Esophagus (tissue), 2 donors: Measurements from ENCODE around the gene CSNK1E. TPM values are rescaled to one million over a fixed set of nuclear protein-coding genes. Genes with fewer than 3 reads are reported as not detected.

ENCODE experiments used
- H3K27ac ChIP-seq, 2 donors: one replicate each; pipeline ENCODE4 v1.5.1; 2013; ENCODE audit warnings: low read depth in 2 of 2, mild to moderate bottlenecking in 2 of 2, inconsistent platforms in 1 of 2, low read length in 1 of 2, moderate library complexity in 1 of 2
- H3K27me3 ChIP-seq, 2 donors: one replicate each; pipeline ENCODE4 v1.6.1; 2013; ENCODE audit warnings: low read length in 2 of 2, control low read depth in 1 of 2, mild to moderate bottlenecking in 1 of 2; ENCODE audit not compliant: insufficient read depth in 2 of 2, control insufficient read depth in 1 of 2
- H3K36me3 ChIP-seq, 2 donors: one replicate each; pipeline ENCODE4 v1.6.1; 2013; ENCODE audit warnings: low read length in 1 of 2; ENCODE audit not compliant: control insufficient read depth in 2 of 2, insufficient read depth in 2 of 2
- H3K4me1 ChIP-seq, 2 donors: one replicate each; pipeline ENCODE4 v1.6.1; 2013; ENCODE audit warnings: low read length in 1 of 2; ENCODE audit not compliant: control insufficient read depth in 2 of 2, insufficient read depth in 2 of 2
- H3K4me3 ChIP-seq, 2 donors: one replicate each; pipeline ENCODE4 v1.5.1; 2013; ENCODE audit warnings: low read length in 2 of 2, mild to moderate bottlenecking in 2 of 2, low read depth in 1 of 2, moderate library complexity in 1 of 2
- H3K9me3 ChIP-seq, 2 donors: one replicate each; pipeline ENCODE4 v1.6.1; 2013; ENCODE audit warnings: mild to moderate bottlenecking in 2 of 2, low read depth in 1 of 2, low read length in 1 of 2, moderate library complexity in 1 of 2; ENCODE audit not compliant: control insufficient read depth in 2 of 2, insufficient read depth in 1 of 2
- WGBS, 2 donors: extraction: QIAGEN DNeasy Blood & Tissue Kit; methylation state at CpG; one replicate each; pipeline ENCODE4 v1.1.7; 2013; 5-methylcytosine and 5-hydroxymethylcytosine counted together
- polyA plus RNA-seq, 2 donors: library from polyadenylated mRNA; stranded (reverse); fragments of 200-250 nt; gene quantifications; one replicate each; pipeline ENCODE4 v1.2.3, GENCODE V29; 2013
- donor health status: healthy with polysubstance abuse.
- donor health status: Bipolar disorder and iron deficiency.

CSNK1E gene
- polyA plus RNA-seq, 2 donors, result 69.4 to 152 TPM

- H3K36me3 ChIP-seq, result peaks cover 6 to 26% of the 10 kb centered on the region in 2 donors
- no peak overlapping the region for H3K27ac ChIP-seq
- H3K4me3 ChIP-seq, result no peak overlapping the region
- H3K4me1 ChIP-seq, result peaks cover 4 to 12% of the 10 kb centered on the region in 2 donors
- no peaks in the 10 kb centered on the region for H3K27me3 ChIP-seq
- WGBS, 2 donors, result 95 to 96% methylated on average over 6 of the region's 6 CpGs
- H3K9me3 ChIP-seq, result peaks cover 0 to 3% of the 10 kb centered on the region in 2 donors
Observed at GRCh38 chr22:38248280-38248679, 69.0 kb downstream of the CSNK1E start.

- peaks cover 8 to 15% of the 10 kb centered on the region in 2 donors for H3K4me1 ChIP-seq
- H3K27me3 ChIP-seq, result no peaks in the 10 kb centered on the region
- no peak overlapping the region for H3K4me3 ChIP-seq
- H3K36me3 ChIP-seq, result peaks cover 6 to 27% of the 10 kb centered on the region in 2 donors
- WGBS, 2 donors, result 84% methylated on average over 12 of the region's 12 CpGs
- H3K9me3 ChIP-seq, result peaks cover 0 to 3% of the 10 kb centered on the region in 2 donors
- no peak overlapping the region for H3K27ac ChIP-seq
Observed at GRCh38 chr22:38247713-38248112, 69.5 kb downstream of the CSNK1E start.

GRCh38 chr22:38246692-38247091 is 70.5 kb downstream of the CSNK1E start:
- peaks cover 6 to 27% of the 10 kb centered on the region in 2 donors for H3K36me3 ChIP-seq
- H3K9me3 ChIP-seq, result peaks cover 0 to 3% of the 10 kb centered on the region in 2 donors
- peak overlapping the region; percentile 5 to 25 for H3K27ac ChIP-seq
- 60 to 69% methylated on average over 5 of the region's 5 CpGs for WGBS, 2 donors
- no peaks in the 10 kb centered on the region for H3K27me3 ChIP-seq
- no peak overlapping the region for H3K4me3 ChIP-seq
- H3K4me1 ChIP-seq, result peaks cover 8 to 15% of the 10 kb centered on the region in 2 donors

- H3K36me3 ChIP-seq, result peaks cover 6 to 27% of the 10 kb centered on the region in 2 donors
- peaks cover 8 to 15% of the 10 kb centered on the region in 2 donors for H3K4me1 ChIP-seq
- no peak overlapping the region for H3K4me3 ChIP-seq
- H3K27me3 ChIP-seq, result no peaks in the 10 kb centered on the region
- peak overlapping the region in 1 of 2 donors; percentile 43 for H3K27ac ChIP-seq
- 78 to 86% methylated on average over 19 of the region's 19 CpGs for WGBS, 2 donors
- H3K9me3 ChIP-seq, result peaks cover 0 to 3% of the 10 kb centered on the region in 2 donors
Observed at GRCh38 chr22:38246046-38246658, 71.1 kb downstream of the CSNK1E start.

- Histone ChIP-seq H3K36me3 (peaks cover 6 to 27% of the 10 kb centered on the region in 2 donors), H3K27ac (no peak overlapping the region), H3K4me1 (peaks cover 11 to 20% of the 10 kb centered on the region in 2 donors), H3K9me3 (no peaks in the 10 kb centered on the region), H3K4me3 (no peak overlapping the region), H3K27me3 (no peaks in the 10 kb centered on the region)
- WGBS, 2 donors, result 69% methylated on average over 4 of the region's 4 CpGs
Observed at GRCh38 chr22:38244106-38244505, 73.1 kb downstream of the CSNK1E start.

DNA sequence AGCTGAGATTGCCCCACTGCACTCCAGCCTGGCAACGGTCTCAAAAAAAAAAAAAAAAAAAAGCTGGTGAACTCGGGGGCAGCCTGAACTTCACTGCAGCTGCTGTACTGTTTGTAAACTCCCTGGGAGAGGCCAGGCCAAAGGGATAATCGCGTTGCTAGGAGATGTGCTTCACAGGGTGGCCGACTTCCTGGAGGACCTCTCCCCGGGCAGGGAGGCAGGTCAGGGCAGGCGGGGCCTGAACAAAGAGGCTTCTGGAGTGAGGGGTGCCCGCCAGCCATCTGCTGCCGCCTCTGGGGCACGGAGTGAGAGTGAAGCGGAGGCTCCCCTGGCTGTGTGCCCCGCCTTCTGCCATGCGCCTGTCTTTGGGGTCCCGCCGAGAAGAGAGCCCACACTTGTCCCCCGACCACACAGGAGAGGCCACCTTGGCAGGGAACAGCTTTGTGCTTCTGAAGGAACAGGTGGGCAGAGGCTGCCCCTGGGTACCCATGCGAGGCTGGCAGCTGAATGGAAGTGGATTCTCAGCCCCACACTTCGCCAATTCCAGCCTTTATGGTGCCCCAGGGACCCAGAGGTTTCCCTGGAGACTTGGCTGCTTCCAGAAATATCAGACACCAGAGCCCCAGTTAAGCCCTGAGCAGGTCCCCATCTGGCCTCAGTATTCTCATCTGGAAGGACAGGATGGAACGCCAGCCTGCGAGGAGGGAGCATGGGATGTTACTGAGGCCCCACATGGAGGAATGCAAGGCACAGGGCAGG is 74.0 kb downstream of the CSNK1E start:
- no peaks in the 10 kb centered on the region for H3K9me3 ChIP-seq
- H3K27me3 ChIP-seq, result no peaks in the 10 kb centered on the region
- H3K27ac ChIP-seq, result peak overlapping the region; percentile 45 to 61
- H3K36me3 ChIP-seq, result peaks cover 6 to 27% of the 10 kb centered on the region in 2 donors
- peaks cover 12 to 24% of the 10 kb centered on the region in 2 donors for H3K4me1 ChIP-seq
- WGBS, 2 donors, result 39 to 47% methylated on average over 20 of the region's 20 CpGs
- H3K4me3 ChIP-seq, result no peak overlapping the region

DNA sequence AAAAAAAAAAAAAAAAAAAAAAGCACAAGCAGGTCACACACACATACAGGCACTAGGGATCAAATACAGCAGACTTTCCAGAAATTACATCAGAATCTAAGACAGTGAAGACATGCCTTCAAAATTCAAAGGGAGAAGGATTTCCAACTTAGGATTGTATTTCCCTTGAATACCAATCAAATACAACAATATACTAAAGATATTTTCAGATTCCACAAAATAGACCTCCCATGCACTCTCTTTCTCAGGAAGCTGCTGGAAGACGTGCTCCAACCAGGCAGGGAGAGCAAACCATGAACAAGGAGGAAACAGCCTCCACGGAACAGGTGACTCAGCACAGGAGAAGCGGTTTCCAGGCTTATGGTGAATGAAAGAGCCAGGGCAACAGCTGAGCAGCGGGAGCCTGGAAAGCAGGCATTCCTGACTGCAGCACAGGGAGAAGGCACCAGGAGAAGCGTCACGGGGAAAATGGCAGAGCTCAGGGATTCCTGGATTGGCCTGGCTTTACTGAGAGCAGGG is 76.4 kb downstream of the CSNK1E start:
- H3K27ac ChIP-seq, result peak overlapping the region; percentile 25 to 52
- WGBS, 2 donors, result 40 to 41% methylated on average over 6 of the region's 6 CpGs
- H3K27me3 ChIP-seq, result no peaks in the 10 kb centered on the region
- peaks cover 17 to 28% of the 10 kb centered on the region in 2 donors for H3K4me1 ChIP-seq
- H3K36me3 ChIP-seq, result peaks cover 0 to 15% of the 10 kb centered on the region in 2 donors
- H3K4me3 ChIP-seq, result no peak overlapping the region
- no peaks in the 10 kb centered on the region for H3K9me3 ChIP-seq

Other genes with a start within 250 kb of the CSNK1E start
- under 1 TPM; 0.25 to 0.41 TPM for gene SLC16A8, start 233.2 kb downstream of the CSNK1E start, polyA plus RNA-seq
- 10 to 100 TPM in 1 of 2 donors, 1 to 10 TPM in 1; 2.6 to 34.5 TPM for gene BAIAP2L2, start 206.7 kb downstream of the CSNK1E start, polyA plus RNA-seq
- 10 to 100 TPM; 14.5 to 36.3 TPM for gene PLA2G6, start 135.6 kb downstream of the CSNK1E start, polyA plus RNA-seq
- gene MAFF, start 115.4 kb downstream of the CSNK1E start, polyA plus RNA-seq, result 10 to 100 TPM; 34.7 to 99.6 TPM
- gene TMEM184B, start 44.4 kb downstream of the CSNK1E start, polyA plus RNA-seq, result 10 to 100 TPM; 10.8 to 14.4 TPM
- not detected for gene KCNJ4, start 137.8 kb upstream of the CSNK1E start, polyA plus RNA-seq
- 1 to 10 TPM; 1.0 to 1.3 TPM for gene KDELR3, start 150.7 kb upstream of the CSNK1E start, polyA plus RNA-seq
- gene DDX17, start 188.9 kb upstream of the CSNK1E start, polyA plus RNA-seq, result 100 to 1,000 TPM in 1 of 2 donors, 10 to 100 TPM in 1; 95.5 to 143 TPM